ENCODE data around the gene PPP4C.
"Not testable (repeated sequence)": the region's sequence is repeated elsewhere in the genome, so short reads cannot be mapped to it uniquely, and the experiment has no call there.

PPP4C gene

DNA sequence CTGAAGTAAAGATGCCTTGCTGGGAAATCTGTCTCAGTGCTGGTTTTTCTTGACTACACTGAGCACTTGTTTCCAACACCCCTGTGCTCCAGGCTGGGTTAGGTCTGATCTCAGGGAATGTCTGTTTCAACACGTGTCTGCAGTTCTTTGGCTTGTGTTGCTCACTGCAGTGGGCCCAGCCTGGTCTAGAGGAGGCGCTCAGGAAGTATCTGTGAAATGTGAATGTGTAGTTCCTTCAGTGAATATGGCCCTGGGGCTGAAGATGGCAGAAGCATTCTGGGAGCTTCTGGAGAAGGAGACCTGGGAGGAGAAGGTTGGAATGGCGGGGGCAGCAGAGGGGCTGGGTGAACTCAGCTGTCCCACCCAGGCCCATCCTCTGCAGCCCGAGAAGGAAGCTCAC is 28.3 kb downstream of the PPP4C start:
- no peak for DNase-seq

DNA sequence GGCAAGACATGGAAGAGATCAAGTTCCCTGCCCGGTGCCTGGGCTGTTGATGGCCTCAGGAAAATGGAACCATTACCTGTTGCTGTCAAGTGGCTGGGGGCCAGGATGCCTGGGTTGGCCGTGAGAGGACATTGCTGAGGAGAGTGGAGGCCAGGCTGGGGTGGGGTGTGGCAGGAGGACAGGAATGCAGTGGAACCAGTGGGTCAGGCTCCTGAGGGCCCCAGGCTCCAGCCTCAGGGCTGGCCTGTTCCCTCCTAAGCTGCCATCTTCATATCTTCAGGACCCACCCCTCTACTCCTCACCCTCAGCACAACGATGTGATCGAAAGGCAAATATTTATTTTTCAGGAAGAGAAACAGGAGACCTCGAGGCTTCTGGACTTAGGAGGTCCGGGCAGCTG is 28.7 kb downstream of the PPP4C start:
- DNase-seq: no peak

DNA sequence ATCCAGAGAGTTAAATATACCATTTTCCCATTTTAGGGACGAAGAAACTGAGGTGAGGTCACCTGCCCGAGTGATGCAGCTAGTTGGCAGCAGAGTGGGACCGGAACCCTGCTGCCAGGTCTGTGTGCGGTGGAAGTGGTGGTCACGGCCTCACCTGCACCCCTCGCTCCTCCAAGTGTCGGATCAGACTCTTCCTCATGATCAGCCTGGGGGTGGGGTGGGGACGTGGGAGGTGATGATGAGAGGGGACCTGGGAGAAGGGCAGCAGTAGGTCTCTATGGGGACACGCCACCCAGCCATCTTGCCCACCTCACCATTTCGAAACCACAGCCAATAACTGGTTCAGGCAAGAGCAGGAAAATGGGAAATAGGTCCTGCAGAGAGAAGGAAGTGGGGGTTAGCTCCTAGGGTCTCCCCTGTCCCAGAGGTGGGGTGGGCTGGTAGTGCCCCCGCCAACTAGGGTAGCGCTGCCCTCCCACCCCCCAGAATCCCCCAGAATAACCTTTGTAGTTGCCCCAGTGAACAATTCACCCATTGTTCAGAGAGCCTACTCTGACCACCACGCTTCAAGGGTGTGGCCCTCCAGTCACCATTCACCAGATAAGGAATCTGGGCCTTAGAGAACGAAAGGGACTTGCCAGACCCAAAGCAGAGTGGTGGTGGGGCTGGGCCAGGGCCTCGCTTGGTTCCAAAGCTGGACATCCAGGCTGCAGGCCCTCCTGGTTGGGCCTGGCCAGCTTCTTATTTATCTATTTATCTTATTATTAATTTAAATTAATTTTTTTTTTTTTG is 32.5 kb downstream of the PPP4C start:
- DNase-seq: no peak

DNA sequence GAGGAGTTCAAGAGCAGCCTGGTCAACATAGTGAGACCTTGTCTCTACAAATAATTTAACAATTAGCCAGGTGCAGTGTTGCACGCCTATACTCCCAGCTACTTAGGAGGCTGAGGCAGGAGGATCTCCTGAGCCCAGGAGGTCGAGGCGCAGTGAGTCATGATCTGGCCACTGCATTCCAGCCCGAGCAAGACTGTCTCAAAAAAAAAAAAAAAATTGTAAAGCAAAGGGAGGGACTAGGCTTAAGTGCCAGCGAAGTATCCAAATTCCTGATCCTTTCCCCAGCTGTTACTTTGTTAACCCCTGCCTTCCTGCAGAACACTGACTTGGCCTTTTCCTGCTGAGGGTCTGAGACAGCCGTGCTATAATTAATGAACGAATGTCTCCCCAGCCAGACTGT is 34.9 kb downstream of the PPP4C start:
- no peak for DNase-seq

DNA sequence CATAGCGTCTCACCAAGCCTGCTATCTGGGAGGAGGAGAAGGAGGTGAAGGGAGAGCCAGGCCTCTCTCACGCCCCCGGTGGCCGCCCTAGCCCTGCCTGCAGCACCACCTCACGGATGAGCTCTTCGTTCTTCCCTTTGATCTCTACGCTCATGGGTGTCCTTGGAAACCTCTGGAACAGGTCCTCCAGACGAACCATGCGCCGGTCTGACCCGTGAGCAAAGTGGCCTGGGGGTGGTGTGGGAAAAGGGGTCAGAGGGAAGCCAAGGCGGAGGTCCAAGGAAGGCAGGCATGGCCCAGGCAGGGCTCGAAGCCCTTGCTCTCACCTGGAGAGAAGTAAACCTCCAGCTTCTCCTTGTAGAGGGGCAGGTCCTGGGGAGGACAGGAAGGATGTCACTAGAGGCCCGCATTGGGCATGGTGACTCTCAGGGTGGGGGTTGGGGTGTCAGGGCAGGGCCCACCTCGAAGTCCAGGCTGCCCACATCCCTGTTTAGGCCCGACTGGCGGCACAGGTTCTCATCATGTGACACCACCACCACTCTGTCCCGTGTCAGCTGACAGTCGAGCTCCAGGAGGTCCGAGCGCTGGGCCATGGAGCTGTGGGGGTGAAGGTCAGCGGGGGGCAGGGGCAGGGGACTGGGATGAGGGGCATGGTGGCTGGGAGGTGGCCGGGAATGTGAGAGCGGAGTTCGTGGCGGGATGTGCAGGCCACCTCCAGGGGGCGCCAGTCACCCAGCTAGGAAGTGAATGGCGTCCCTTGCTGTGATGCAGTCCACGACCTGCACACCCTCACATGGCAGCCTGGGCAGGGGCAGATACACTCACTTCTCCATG is 36.6 kb downstream of the PPP4C start:
- DNase-seq: no peak

DNA sequence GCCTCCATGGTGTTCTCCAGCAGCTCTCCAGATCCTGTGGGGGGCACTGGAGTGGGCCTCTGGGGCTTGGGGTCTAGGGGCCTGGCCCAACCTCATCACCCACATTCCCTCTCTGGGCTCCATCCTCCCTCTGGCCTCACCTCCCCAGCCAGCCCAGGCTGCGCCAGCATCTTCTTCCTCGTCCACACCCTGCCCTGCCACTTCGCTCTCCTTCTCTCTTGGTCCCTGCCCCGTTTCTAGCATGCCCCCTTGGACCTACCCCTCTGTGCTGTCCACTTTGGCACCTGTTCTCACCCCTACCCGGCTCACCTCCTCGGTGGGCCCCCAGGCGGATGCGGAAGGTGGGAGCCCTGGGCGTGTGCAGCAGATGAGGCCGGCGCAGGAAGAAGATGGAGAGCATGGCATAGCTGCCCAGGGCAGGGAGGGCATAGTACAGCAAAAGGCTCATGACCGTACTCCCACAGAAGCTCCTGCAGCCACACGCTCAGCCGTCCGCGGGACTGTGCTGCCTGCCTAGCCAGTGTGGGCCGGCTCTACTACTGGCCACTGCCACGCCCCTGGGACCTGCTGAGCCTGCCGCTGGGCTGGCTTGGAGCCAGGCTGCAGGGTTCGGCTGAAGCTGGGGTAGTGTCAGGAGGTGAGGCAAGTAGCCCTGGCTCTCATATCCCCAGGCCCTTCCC is 37.4 kb downstream of the PPP4C start, which contains the start of gene GDPD3:
TSS of gene GDPD3 (minus strand) at position 507 of the 680 bp plus-strand sequence. CDS start at position 448, 59 bp downstream.
- no peak for DNase-seq

DNA sequence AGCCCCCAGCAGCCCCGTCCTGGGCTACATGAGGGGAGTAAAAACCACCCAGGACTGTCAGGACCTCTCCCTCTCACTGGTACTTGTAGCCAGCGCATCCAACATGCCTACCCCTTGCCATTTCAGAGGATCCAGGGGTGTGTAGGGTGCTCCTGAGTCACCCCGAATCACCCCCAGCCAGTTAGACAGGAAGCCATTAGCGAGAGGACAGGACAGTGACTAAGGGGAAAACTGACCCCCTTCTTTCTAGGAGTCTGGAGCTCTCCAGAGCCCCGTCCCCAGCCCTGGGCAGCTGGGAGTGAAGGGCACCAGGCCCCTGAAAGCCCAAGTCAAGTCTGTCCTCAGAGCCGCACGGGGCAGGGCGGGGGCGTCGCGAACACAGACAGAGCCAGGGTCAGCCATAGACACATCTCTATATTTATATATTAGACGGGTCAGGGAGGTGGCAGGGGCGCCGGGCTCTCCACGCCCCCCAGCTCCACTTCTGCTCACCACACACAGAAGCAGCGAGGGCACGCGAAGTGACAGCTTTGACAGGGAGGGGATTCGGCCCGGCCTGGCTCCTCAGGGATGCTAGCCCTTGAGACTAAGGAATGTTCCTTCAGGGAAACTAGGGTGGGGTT is 38.0 kb downstream of the PPP4C start:
- no peak for DNase-seq

DNA sequence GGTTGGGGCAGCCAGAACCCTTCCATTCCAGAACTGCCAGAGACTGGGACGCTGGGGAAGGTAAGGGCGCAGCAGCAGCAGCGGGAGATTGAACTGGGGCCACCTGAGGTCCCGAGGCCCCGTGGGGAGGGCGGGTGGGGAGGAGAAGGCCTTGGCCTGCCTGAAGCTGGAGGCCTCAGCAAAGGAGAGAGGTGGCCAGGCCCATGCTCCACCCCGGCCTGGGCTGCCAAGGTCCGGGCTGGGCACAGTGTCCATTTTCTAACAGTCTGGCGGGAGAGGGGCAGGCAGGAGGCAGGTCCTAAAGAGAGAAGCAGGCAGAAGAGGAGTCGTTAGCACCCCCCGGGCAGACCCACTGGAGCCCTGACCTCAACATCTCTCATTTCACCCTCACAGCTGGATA is 38.6 kb downstream of the PPP4C start:
- DNase-seq: no peak

DNA sequence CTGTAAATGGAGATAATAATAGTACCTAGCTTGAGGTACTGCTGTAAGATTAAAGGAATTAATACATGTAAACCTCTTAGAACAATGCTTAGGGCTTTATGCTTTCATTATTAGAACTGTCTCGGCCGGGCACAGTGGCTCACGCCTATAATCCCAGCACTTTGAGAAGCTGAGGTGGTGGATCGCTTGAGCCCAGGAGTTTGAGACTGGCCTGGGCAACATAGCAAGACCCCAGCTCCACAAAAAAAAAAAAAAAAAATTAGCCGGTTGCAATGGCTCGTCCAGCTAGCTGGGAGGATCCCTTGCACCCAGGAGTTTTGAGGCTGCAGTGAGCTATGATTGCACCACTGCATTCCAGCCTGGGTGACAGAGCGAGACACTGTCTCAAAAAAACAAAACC is 39.0 kb downstream of the PPP4C start:
- not testable (repeated sequence) for DNase-seq

DNA sequence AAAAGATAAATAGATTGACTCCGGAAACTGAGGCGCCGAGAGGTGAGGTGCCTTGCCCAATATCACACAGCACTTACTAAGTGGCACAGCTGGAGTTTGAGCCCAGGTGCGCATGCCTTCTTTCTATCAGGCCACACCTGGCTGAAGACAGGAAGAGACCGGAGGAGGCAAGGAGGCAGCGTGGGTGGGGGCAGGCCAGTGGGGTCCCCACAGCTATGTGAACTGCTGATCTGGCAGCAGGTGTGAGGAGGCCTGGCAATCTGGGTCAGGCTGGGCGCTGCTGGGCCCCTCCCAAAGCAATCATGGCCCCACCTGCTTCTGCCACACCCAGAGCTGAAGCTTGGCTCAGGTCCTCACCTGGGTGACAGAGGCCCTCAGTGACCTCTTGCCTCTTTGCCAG is 39.4 kb downstream of the PPP4C start:
- no peak for DNase-seq

DNA sequence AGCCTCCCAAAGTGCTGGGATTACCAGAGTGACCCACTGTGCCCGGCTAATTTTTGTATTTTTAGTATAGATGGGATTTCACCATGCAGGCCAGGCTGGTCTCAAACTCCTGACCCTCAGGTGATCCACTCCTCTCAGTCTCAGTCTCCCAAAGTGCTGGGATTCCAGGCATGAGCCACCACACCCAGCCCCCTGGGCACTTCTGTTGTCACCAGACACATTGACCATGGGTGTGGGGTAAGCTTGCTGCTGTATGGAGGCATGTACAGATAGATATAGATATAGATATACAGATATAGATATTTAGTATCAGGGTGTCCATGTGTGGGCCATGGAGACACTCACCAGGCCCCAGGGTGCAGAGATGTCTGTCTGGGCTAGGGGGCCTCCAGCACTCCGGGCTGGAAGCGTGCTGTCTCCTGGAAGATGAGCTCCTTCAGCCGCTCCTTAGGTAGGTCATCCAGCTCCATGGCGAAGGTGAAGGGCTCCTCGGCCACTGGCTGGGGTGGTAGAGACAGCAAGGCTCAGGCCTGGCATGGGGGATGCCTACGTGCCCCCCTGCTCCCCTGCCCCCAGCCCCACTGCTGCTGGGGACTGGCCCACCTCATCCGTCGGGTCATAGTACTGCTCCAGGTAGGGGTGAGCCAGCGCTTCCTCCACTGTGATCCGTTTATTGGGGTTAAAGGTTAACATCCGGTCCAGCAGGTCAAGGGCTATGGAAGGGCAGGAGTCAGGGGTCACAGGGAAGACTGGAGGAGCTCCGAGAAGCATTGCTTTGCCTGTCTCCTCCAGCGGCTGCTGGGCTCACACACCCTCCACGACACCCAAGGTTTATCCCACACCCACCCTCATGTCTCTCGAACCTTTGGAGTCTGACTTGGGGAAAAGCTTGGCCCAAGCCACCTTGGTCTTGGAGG is 40.8 kb downstream of the PPP4C start:
- DNase-seq: no peak

DNA sequence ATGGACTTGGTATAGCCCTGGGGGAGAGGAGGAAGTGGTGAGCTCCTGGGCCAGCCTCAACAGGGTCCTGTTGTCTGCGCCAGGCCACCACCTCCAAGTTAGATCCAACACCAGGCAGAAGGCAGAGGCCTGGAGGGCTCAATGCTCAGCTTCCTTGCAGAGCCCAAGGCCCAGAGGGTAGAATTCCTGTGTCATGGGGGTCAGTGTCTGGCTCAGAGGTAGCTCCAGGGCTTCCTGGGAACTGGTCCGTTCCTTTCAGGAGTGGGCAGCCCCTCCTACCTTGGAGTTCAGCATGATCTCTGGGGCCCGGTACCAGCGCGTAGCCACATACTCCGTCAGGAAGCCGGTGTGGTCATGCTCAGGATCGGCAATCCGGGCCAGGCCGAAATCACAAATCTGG is 42.0 kb downstream of the PPP4C start:
- DNase-seq: no peak

DNA sequence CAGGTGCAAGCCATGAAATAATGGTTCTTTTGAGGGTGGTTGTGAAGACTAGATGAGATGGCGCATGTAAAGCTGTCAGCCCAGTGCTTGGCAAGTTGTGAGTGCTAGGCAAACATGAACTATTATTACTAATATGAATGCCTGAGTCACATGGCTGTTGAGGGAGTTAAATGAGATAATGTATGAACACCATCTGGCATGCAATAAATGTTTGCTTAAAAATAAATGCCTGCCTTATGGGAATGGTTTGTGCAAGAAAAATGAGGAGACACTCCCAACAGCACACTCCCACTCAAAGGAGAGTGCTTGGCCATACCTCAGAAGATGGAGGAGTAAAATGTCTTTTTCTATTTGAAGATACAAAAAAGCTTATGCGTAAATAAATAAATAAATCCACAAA is 43.6 kb downstream of the PPP4C start:
- DNase-seq: no peak

DNA sequence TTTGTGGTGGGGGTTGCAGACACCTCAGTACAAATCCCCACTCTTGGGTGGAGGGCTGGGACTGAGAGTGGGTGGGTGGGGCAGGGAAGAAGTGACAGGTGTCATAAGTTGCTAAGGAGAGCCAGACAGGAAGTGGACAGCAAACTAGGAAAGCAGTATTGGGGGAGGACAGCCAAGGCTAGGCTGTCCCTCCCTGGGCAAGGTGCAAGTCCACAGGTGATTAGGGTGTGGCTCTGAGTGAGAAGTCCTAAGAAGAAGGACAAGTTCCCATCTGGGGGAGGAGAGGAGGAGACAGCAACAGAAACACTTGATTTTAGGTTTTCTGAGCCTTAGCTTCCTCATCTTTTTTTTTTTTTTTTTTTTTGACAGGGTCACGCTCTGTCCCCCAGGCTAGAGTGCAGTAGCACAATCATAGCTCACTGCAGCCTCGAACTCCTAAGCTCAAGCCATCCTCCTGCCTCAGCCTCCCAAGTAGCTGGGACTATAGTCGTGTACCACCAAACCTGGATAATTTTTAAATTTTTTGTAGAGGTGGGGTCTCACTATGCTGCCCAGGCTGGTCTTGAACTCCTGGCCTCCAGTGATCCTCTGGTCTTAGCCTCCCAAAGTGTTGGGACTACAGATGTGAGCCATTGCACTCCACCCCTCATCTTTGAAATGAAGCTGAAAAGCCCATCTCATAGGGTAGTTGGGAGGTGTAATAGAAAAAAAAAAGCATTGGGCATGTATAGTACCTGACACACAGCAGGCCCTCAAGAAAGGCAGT is 44.7 kb downstream of the PPP4C start:
- DNase-seq: no peak

DNA sequence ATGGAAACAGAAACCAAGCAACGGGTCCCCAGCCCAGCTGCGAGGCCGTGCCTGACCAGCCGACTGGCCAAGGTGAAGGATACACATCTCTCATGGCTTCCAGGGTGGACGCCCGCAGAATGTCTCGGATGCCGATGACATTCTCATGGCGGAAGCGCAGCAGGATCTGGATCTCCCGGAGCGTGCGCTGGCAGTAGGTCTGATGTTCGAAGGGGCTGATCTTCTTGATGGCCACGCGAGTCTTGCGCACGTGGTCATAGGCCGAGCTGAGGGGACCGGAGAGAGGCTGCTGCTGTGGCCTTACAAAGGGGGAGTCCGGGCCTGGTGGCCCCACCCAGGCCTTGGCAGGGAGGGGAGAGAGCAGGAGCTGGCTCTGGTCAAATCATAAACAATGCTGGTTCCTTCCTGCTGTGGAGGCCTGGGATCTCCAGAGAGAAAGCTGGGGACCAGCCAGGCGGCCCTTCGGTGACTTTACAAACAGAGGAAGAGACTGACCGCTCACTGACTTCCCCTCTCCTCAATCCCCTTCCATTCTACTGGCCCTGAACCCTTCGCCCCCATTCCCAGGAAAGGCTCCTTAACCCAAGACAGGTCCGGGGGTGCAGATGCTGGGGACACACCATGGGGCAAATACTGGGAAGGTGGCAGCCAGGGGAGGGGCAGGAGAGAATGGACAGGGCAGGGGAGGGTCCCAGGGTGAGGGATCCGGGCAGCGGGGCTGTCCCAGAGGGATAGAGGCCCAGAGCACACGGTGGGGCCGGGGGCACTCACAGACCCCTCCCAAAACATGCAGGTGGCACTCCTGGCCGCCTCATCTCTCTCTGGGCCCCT is 46.2 kb downstream of the PPP4C start:
- no peak for DNase-seq

DNA sequence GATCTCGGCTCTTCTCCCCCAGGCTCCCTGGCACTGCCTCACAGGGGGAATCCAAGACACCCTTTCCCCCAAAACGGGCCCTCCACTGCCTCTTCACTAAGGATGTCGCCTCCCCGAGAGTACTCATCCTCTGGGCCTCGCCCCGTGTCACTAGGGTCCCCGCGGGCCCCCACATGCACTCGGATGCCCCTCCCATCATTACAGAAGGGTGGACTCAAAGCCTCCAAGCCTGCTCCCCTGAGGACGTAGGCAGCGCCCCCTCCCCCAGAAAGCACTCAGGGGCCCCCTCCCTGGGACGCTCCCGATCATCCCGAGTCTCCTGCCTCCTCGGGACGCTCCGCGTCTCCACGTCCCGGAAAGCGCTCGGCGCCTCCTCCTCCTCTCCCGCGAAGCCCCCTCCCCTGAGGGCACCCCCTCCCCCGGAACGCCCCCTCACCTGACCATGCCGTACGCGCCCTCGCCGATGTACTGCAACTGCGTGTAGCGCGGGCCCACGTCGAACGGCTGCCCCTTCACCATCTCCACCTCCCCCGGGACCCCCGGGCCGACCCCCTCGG is 46.9 kb downstream of the PPP4C start:
- no peak for DNase-seq

DNA sequence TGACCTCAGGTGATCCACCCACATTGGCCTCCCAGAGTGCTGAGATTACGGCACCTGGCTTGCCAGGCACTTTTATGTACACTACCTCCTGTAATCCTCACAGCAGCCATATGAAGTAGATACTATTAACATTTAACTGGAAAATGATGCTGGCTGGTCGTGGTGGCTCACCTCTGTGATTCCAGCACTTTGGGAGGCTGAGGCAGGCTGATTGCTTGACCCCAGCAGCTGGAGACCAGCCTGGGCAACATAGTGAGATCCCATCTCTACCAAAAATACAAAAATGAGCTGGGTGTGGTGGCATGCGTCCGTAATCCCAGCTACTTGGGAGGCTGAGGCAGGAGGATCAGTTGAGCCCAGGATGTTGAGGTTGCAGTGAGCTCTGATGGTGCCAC is 49.2 kb downstream of the PPP4C start:
- DNase-seq: no peak

DNA sequence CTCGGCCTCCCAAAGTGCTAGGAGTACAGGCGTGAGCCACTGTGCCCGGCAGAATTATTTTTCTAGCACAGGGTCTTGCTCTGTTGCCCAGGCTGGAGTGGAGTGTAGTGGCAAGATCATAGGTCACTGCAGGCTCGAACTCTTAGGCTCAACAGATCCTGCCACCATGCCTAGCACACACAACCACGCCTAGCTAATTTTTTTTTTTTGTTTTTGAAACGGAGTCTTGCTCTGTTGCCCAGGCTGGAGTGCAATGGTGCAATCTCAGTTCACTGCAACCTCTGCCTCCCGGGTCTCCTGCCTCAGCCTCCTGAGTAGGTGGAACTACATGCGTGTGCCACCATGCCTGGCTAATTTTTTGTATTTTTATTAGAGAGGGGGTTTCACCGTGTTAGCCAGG is 49.9 kb downstream of the PPP4C start:
- DNase-seq: not testable (repeated sequence)

DNA sequence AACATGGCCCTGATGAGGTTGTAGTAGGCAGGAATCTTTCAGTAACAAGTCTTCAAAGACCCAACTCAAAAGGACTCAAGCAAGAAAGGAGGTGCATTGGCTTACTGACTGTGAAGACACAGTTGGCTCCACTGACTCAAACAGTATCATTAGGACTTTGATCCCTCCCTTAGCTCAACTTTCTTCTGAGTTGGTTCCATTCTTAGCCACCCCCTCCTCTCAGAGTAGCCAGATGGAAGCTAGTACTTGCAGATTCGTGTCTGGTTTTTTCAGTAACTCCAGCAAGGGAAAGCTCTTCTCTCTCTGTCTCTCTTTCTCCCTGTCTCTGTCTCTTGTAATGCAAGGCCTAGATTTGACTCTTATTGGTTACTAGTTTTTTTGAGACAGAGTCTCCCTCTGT is 52.2 kb downstream of the PPP4C start:
- no peak for DNase-seq

DNA sequence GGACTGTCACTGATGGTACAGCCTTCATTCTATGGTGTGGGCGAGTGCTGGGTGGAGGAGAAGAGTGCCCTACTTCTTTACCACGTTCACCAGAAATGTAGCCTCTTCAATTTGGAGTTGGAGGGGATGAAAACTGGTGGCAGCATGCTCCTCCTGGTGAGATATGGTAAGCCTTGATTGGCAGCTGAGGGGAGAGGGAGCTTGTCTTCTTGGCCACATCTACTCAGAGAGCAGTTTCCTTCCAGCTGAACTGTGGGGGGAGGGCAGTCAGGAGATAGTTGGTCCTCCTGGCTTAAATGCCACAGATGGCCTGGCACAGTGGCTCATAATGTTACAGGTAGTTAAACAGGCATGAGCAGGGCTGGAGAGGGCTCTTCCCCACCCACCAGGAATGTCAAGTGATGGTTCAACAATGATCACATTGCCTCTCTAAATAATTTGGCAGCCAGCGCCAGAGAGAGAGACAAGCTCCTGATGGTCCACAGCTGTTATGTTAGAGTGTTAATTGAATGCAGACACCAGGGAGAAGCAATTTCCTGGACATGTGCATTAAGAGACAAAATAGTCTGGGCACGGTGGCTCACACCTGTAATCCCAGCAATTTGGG is 56.2 kb downstream of the PPP4C start:
- DNase-seq: peak; percentile 69
